ENCODE results near the gene SHISA6. TPM values are rescaled to one million over a fixed set of nuclear protein-coding genes. Genes with fewer than 3 reads are reported as not detected.

SHISA6 gene
- total RNA-seq, 1 experiment from 2014 or later, result 2.9 TPM

DNA sequence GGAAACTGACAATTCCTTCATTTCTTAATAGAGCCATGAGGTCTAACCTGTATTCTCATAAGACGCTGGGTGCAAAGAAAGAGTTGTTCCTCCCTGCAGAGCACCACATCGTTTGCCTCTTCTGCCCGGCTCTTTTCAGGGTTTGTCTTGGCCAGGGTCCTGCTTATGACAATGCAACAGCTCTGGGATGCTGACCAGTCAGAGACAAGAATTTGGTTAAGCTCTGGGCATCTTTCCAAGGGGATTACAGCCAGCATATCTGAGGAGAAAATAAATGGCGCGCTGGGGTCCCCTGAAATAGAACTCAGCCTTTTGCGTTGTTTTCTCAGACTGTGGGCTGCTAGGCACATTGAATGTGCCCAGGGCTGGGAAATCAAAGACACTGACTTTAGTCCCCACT, 128.6 kb downstream of the SHISA6 start:
- H4K5ac ChIP-seq (ENCODE audit: insufficient read length, low read depth, low read length), result no peak overlapping the region
- H2AFZ ChIP-seq (ENCODE audit: low read length), result no peak overlapping the region
- H4K8ac ChIP-seq (replicated peaks; ENCODE audit: insufficient read length, low read depth, low read length), result no peak overlapping the region
- no peak overlapping the region for H3K27ac Mint-ChIP-seq
- H3K9ac ChIP-seq (ENCODE audit: extremely low read depth, insufficient read length, low read length), result no peak overlapping the region
- no peaks in the 10 kb centered on the region; the same call in 1 of the 2 replicates for H3K4me1 ChIP-seq (ENCODE audit: insufficient read depth, low read length)
- no peak overlapping the region for H3K4me3 Mint-ChIP-seq
- H3K27me3 Mint-ChIP-seq (ENCODE audit: low read depth), result no peaks in the 10 kb centered on the region; the same call in 1 of the 2 replicates
- no peaks in the 10 kb centered on the region for H4K20me1 ChIP-seq (ENCODE audit: control insufficient read depth, insufficient read depth, insufficient read length)
- H2BK20ac ChIP-seq (ENCODE audit: low read depth, low read length, poor library complexity, severe bottlenecking), result no peak overlapping the region
- no peak overlapping the region for H3K18ac ChIP-seq (ENCODE audit: insufficient read length, low read depth, low read length)
- H3K36me3 Mint-ChIP-seq (ENCODE audit: insufficient read depth in 1 of 3, low read depth in 3 of 3), result no peaks in the 10 kb centered on the region
- peaks cover 2% of the 10 kb centered on the region in 2 experiments; a peak in 3 of 5 replicates for H3K9me3 Mint-ChIP-seq
- no peaks in the 10 kb centered on the region for H3K79me2 ChIP-seq (ENCODE audit: insufficient read depth, low read length)
- no CpG with 5 or more reads among the region's 6 CpGs for WGBS (ENCODE audit: extremely low coverage, insufficient read length, low lambda C conversion rate)
- H3K14ac ChIP-seq (ENCODE audit: insufficient read depth, low read length), result no peak overlapping the region
- no peaks in the 10 kb centered on the region for H3K4me1 Mint-ChIP-seq
- no peak overlapping the region for H3K23ac ChIP-seq (ENCODE audit: insufficient read length, low read depth, low read length)
- H2BK15ac ChIP-seq (ENCODE audit: low read depth, low read length), result no peak overlapping the region
- no peak overlapping the region for H2BK12ac ChIP-seq (ENCODE audit: insufficient read length, low read depth, low read length)
- no peak overlapping the region for H4K91ac ChIP-seq (ENCODE audit: insufficient read length, low read depth, low read length)
- H2BK5ac ChIP-seq (ENCODE audit: insufficient read length, low read length), result no peak overlapping the region
- H3K27me3 ChIP-seq (ENCODE audit: insufficient read depth, low read length), result no peaks in the 10 kb centered on the region
- no peak for TF ChIP-seq CTCF (conservative IDR thresholded peaks at IDR 0.05)
- H3T11ph ChIP-seq (ENCODE audit: low read length), result no peak overlapping the region
- no peak overlapping the region for H3K4me2 ChIP-seq (ENCODE audit: insufficient read depth, insufficient read length, low read length)
- H3K23me2 ChIP-seq (ENCODE audit: insufficient read length, low read depth, low read length, poor library complexity, severe bottlenecking), result no peaks in the 10 kb centered on the region
- no peak overlapping the region for H3K56ac ChIP-seq (ENCODE audit: insufficient read length, low read depth, low read length)
- no peaks in the 10 kb centered on the region for H3K9me3 ChIP-seq (ENCODE audit: control insufficient read depth, low read depth, low read length)
- no peak overlapping the region for H2BK120ac ChIP-seq (ENCODE audit: low read depth, low read length, poor library complexity, severe bottlenecking)
- no peak overlapping the region for H3K27ac ChIP-seq (ENCODE audit: insufficient read length, low read depth, low read length)
- no peak for DNase-seq
- H3K79me1 ChIP-seq (ENCODE audit: insufficient read depth, low read depth, low read length, poor library complexity, severe bottlenecking), result no peaks in the 10 kb centered on the region
- H2AK5ac ChIP-seq (ENCODE audit: insufficient read length, low read length), result no peak overlapping the region
- no peak overlapping the region for H3K4ac ChIP-seq (ENCODE audit: low read depth, low read length)
